ENCODE data around the gene SLC12A3.

DNA sequence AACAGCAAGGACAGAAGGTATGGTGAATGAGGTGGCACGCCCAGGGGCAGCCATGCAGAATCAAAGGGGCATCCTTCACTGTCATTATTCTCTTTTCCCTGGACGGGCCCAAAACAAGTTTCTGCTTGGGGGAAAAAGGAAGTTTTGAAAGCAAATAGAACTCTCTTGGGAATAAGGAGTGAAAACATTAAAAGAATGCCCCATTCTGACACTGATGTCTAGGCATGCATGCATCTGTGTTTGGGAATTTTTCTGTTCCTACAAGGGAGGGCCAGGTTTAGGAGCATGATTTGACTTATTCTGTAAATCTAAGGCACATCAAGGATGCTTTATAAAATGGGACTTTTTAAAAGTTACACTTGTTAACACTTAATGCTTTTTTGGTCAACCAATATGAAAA lies 34.3 kb upstream of the SLC12A3 start:
- TF ChIP-seq POLR2A (IDR thresholded peaks at IDR 0.05), result no peak
- TF ChIP-seq, protein P1, sequence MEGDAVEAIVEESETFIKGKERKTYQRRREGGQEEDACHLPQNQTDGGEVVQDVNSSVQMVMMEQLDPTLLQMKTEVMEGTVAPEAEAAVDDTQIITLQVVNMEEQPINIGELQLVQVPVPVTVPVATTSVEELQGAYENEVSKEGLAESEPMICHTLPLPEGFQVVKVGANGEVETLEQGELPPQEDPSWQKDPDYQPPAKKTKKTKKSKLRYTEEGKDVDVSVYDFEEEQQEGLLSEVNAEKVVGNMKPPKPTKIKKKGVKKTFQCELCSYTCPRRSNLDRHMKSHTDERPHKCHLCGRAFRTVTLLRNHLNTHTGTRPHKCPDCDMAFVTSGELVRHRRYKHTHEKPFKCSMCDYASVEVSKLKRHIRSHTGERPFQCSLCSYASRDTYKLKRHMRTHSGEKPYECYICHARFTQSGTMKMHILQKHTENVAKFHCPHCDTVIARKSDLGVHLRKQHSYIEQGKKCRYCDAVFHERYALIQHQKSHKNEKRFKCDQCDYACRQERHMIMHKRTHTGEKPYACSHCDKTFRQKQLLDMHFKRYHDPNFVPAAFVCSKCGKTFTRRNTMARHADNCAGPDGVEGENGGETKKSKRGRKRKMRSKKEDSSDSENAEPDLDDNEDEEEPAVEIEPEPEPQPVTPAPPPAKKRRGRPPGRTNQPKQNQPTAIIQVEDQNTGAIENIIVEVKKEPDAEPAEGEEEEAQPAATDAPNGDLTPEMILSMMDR (IDR thresholded peaks at IDR 0.05), result no peak

Measured in adrenal gland (tissue), 5 donors.